Mesenchymal stem cell (in vitro differentiated cells and primary cell): ENCODE measurements around the gene FNBP1.
"Not testable (repeated sequence)": the region's sequence is repeated elsewhere in the genome, so short reads cannot be mapped to it uniquely, and the experiment has no call there.

ENCODE experiments used
- DNase-seq: peaks from one replicate; pipeline ENCODE4 v3.0.0-alpha.2; 2013
- H2AFZ ChIP-seq: one replicate; pipeline ENCODE4 v1.6.1; 2013; ENCODE audit warnings: low read depth, mild to moderate bottlenecking, control low read depth, inconsistent platforms, low read length, moderate library complexity
- H2AK5ac ChIP-seq: 2 replicates; pipeline ENCODE4 v1.6.1; 2013; ENCODE audit warnings: low read length, moderate library complexity, mild to moderate bottlenecking, inconsistent platforms; ENCODE audit not compliant: severe bottlenecking
- H2BK120ac ChIP-seq: one replicate; pipeline ENCODE4 v1.6.1; 2013; ENCODE audit warnings: low read depth, mild to moderate bottlenecking, inconsistent platforms, low read length, moderate library complexity
- H2BK12ac ChIP-seq, 2 experiments: one replicate each; pipeline ENCODE4 v1.6.1; 2013; ENCODE audit warnings: inconsistent platforms in 2 of 2, low read length in 2 of 2, mild to moderate bottlenecking in 2 of 2, moderate library complexity in 2 of 2, control low read depth in 1 of 2
- H2BK15ac ChIP-seq: one replicate; pipeline ENCODE4 v1.6.1; 2013; ENCODE audit warnings: mild to moderate bottlenecking, low read depth, inconsistent platforms; ENCODE audit not compliant: poor library complexity, severe bottlenecking
- H2BK5ac ChIP-seq: 2 replicates; pipeline ENCODE4 v1.6.1; 2013; ENCODE audit warnings: low read depth, mild to moderate bottlenecking, low read length, control low read depth, inconsistent platforms; ENCODE audit not compliant: poor library complexity, severe bottlenecking
- H3K14ac ChIP-seq, 2 experiments: one replicate each; pipeline ENCODE4 v1.6.1; 2013; ENCODE audit warnings: inconsistent platforms in 2 of 2, low read length in 2 of 2, control low read depth in 1 of 2, mild to moderate bottlenecking in 1 of 2, moderate library complexity in 1 of 2
- H3K18ac ChIP-seq, 2 experiments: one replicate each; pipeline ENCODE4 v1.6.1; 2013; ENCODE audit warnings: inconsistent platforms in 2 of 2, low read length in 2 of 2, control low read depth in 1 of 2, low read depth in 1 of 2, mild to moderate bottlenecking in 1 of 2
- H3K23ac ChIP-seq, 2 experiments: one replicate each; pipeline ENCODE4 v1.6.1; 2013; ENCODE audit warnings: inconsistent platforms in 2 of 2, low read length in 2 of 2, mild to moderate bottlenecking in 2 of 2, moderate library complexity in 2 of 2, control low read depth in 1 of 2
- H3K27ac ChIP-seq: 2 replicates; pipeline ENCODE4 v1.5.1; 2013; ENCODE audit warnings: mild to moderate bottlenecking, moderate library complexity, low read length, control low read depth, inconsistent platforms; ENCODE audit not compliant: poor library complexity, severe bottlenecking
- H3K27me3 ChIP-seq, 2 experiments: 2 replicates each; pipeline versions ENCODE4 v1.6.1 to v1.7.0; 2013; ENCODE audit warnings: low read length in 2 of 2, mild to moderate bottlenecking in 2 of 2, moderate library complexity in 2 of 2, control low read depth in 1 of 2, inconsistent platforms in 1 of 2; ENCODE audit not compliant: control insufficient read depth in 1 of 2, insufficient read depth in 1 of 2
- H3K36me3 ChIP-seq, 2 experiments: 2 replicates each; pipeline versions ENCODE4 v1.6.1 to v1.7.0; 2013; ENCODE audit warnings: low read length in 2 of 2, control low read depth in 1 of 2, inconsistent platforms in 1 of 2, low read depth in 1 of 2, mild to moderate bottlenecking in 1 of 2; ENCODE audit not compliant: insufficient read depth in 2 of 2, control insufficient read depth in 1 of 2
- H3K4ac ChIP-seq, 2 experiments: one replicate each; pipeline ENCODE4 v1.6.1; 2013; ENCODE audit warnings: inconsistent platforms in 2 of 2, low read length in 2 of 2, mild to moderate bottlenecking in 2 of 2, moderate library complexity in 2 of 2, control low read depth in 1 of 2, low read depth in 1 of 2
- H3K4me1 ChIP-seq: 2 replicates; pipeline ENCODE4 v1.6.1; 2013; ENCODE audit warnings: low read depth, low read length, control low read depth; ENCODE audit not compliant: control insufficient read depth, insufficient read depth
- H3K4me2 ChIP-seq: 2 replicates; pipeline ENCODE4 v1.6.1; 2013; ENCODE audit warnings: low read length, mild to moderate bottlenecking, inconsistent platforms; ENCODE audit not compliant: poor library complexity, severe bottlenecking
- H3K4me3 ChIP-seq, 2 experiments: 2 replicates each; pipeline versions ENCODE4 v1.5.1 to v1.7.0; 2013; ENCODE audit warnings: low read length in 2 of 2, mild to moderate bottlenecking in 2 of 2, control low read depth in 1 of 2, low read depth in 1 of 2; ENCODE audit not compliant: insufficient read depth in 1 of 2
- H3K79me1 ChIP-seq: replicated peaks from 2 replicates; pipeline ENCODE4 v1.6.1; 2013; ENCODE audit warnings: mild to moderate bottlenecking, control low read depth, low read length, inconsistent platforms; ENCODE audit not compliant: poor library complexity, severe bottlenecking
- H3K9ac ChIP-seq: 2 replicates; pipeline ENCODE4 v1.7.0; 2013; ENCODE audit warnings: mild to moderate bottlenecking, low read length, moderate library complexity
- H3K9me3 ChIP-seq: 2 replicates; pipeline ENCODE4 v1.7.0; 2013; ENCODE audit warnings: mild to moderate bottlenecking, low read length; ENCODE audit not compliant: control insufficient read depth
- H4K8ac ChIP-seq: one replicate; pipeline ENCODE4 v1.6.1; 2013; ENCODE audit warnings: inconsistent platforms, mild to moderate bottlenecking, low read length, moderate library complexity
- H4K91ac ChIP-seq: one replicate; pipeline ENCODE4 v1.6.1; 2013; ENCODE audit warnings: mild to moderate bottlenecking, low read length, inconsistent platforms
- WGBS: methylation state at CpG from one replicate; pipeline ENCODE4 v1.1.7; 2013; ENCODE audit warnings: mixed read lengths; 5-methylcytosine and 5-hydroxymethylcytosine counted together

FNBP1 gene

DNA sequence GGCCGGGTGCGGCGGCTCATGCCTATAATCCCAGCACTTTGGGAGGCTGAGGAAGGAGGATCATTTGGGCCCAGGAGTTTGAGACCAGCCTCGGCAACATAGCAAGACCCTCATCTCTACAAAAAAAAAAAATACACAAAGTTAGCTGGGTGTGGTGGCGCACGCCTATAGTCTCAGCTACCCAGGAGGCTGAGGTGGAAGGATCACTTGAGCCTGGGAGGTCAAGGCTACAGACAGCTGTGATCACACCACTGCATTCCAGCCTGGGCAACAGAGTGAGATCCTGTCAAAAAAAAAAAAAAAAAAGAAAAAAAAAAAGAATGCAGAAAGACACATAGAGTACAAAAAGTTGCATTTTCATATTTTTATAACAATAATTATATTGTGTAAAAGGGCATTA is 36.0 kb downstream of the FNBP1 start:
- H3K4me2 ChIP-seq, H3K27ac ChIP-seq, H2AFZ ChIP-seq, H2BK5ac ChIP-seq, H3K4me1 ChIP-seq, H2AK5ac ChIP-seq, H4K91ac ChIP-seq, DNase-seq, H3K14ac ChIP-seq, H2BK15ac ChIP-seq, H3K9ac ChIP-seq, H2BK12ac ChIP-seq, H3K18ac ChIP-seq, H3K36me3 ChIP-seq, H3K27me3 ChIP-seq, H4K8ac ChIP-seq, H3K4ac ChIP-seq, H3K4me3 ChIP-seq, H3K23ac ChIP-seq, H3K9me3 ChIP-seq, H2BK120ac ChIP-seq: not testable (repeated sequence)
- peaks cover 14% of the 10 kb centered on the region for H3K79me1 ChIP-seq
- WGBS = 100% methylated on average over 3 of the region's 6 CpGs

DNA sequence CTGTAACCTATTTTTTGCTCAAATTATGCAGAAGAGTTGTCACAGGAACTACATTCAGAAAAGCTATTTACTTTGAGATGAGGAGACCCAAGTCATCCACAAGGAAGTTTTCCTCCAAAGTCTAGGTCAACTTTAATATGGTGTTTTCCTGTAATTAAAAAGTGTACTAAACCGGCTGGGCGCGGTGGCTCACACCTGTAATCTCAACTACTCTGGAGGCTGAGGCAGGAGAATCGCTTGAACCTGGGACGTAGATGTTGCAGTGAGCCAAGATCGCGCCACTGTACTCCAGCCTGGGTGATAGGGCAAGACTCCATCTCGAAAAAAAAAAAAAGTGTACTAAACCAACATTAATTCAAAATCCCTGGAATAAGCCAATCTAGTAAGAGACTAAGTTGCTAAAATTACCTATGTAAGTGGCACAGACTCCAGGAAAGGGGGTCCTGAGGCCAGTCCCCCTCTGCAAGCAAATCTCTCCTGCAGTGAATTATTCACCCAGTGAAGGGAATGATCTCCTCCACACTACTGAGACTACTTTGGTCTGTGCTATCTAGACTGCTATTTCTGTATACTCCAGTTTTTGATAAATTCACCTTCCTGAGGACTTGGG is 38.9 kb downstream of the FNBP1 start:
- no peak overlapping the region for H3K27ac ChIP-seq
- H3K79me1 ChIP-seq = peaks cover 9% of the 10 kb centered on the region
- H2BK5ac ChIP-seq = no peak overlapping the region
- no peak overlapping the region for H4K91ac ChIP-seq
- H2BK12ac ChIP-seq = no peak overlapping the region
- H3K4me1 ChIP-seq = no peaks in the 10 kb centered on the region
- no peak overlapping the region for H3K23ac ChIP-seq
- H3K9ac ChIP-seq = no peak overlapping the region
- no peaks in the 10 kb centered on the region for H3K36me3 ChIP-seq
- no peak overlapping the region for H3K4ac ChIP-seq
- no peak overlapping the region for H2BK120ac ChIP-seq
- no peak overlapping the region for H2AFZ ChIP-seq
- H3K4me3 ChIP-seq = no peak overlapping the region
- no peak for DNase-seq
- no peak overlapping the region for H2AK5ac ChIP-seq
- H3K4me2 ChIP-seq = no peak overlapping the region
- H3K18ac ChIP-seq = no peak overlapping the region
- no peak overlapping the region for H3K14ac ChIP-seq
- no peak overlapping the region for H2BK15ac ChIP-seq
- H3K9me3 ChIP-seq = no peaks in the 10 kb centered on the region
- 88% methylated on average over 8 of the region's 8 CpGs for WGBS
- H3K27me3 ChIP-seq = no peaks in the 10 kb centered on the region
- H4K8ac ChIP-seq = no peak overlapping the region

DNA sequence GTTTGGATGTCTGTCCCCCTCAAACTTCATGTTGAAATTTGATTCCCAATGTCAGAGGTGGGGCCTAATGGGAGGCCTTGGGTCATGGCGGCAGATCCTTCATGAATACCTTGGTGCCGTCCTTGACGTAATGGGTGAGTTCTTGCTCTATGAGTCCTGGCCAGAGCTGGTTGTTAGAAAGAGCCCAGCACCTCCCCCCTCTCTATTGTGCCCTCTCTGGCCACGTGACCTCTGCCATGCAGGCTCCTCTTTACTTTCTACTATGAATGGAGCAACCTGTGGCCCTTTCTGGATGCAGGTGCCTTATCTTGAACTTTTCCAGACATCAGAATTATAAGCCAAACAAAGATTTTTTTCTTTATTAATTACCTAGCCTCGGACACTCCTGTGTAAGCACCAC is 40.7 kb downstream of the FNBP1 start:
- H3K27me3 ChIP-seq = no peaks in the 10 kb centered on the region
- H2BK15ac ChIP-seq = no peak overlapping the region
- no peak overlapping the region for H3K14ac ChIP-seq
- H2AK5ac ChIP-seq = no peak overlapping the region
- no peak overlapping the region for H2BK120ac ChIP-seq
- H3K4ac ChIP-seq = no peak overlapping the region
- H3K18ac ChIP-seq = no peak overlapping the region
- H3K79me1 ChIP-seq = peaks cover 8% of the 10 kb centered on the region
- no peak overlapping the region for H4K91ac ChIP-seq
- no peaks in the 10 kb centered on the region for H3K4me1 ChIP-seq
- no peak overlapping the region for H3K23ac ChIP-seq
- no peaks in the 10 kb centered on the region for H3K9me3 ChIP-seq
- H2AFZ ChIP-seq = no peak overlapping the region
- no peak for DNase-seq
- H3K4me3 ChIP-seq = no peak overlapping the region
- no peak overlapping the region for H2BK12ac ChIP-seq
- no peak overlapping the region for H3K4me2 ChIP-seq
- no peak overlapping the region for H3K27ac ChIP-seq
- no peak overlapping the region for H2BK5ac ChIP-seq
- no peak overlapping the region for H4K8ac ChIP-seq
- no peak overlapping the region for H3K9ac ChIP-seq
- 99% methylated on average over 5 of the region's 5 CpGs for WGBS
- no peaks in the 10 kb centered on the region for H3K36me3 ChIP-seq

DNA sequence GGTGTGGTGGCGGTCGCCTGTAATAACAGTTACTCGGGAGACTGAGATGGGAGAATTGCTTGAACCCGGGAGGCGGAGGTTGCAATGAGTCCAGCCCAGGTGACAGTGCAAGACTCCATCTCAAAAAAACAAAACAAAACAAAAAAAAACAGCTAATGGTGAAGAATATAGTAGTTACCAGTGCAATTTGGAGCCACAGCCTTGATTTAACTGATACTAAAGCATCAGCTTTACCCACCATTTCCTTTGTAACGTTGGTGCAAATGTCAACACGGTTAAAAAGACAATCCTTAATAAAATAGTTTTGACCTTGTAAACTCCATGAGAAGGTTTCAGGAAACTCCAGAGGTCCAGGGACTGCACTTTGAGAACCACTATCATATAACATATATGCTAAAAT is 41.8 kb downstream of the FNBP1 start:
- no peak overlapping the region for H2BK12ac ChIP-seq
- H3K27ac ChIP-seq = no peak overlapping the region
- no peak overlapping the region for H3K4ac ChIP-seq
- no peaks in the 10 kb centered on the region for H3K9me3 ChIP-seq
- no peak overlapping the region for H2BK5ac ChIP-seq
- no peak overlapping the region for H2AK5ac ChIP-seq
- H3K79me1 ChIP-seq = peaks cover 10% of the 10 kb centered on the region
- no peak overlapping the region for H3K9ac ChIP-seq
- no peak overlapping the region for H3K14ac ChIP-seq
- H3K36me3 ChIP-seq = no peaks in the 10 kb centered on the region
- no peak overlapping the region for H2BK15ac ChIP-seq
- H3K4me3 ChIP-seq = no peak overlapping the region
- H3K4me1 ChIP-seq = no peaks in the 10 kb centered on the region
- WGBS = 100% methylated on average over 4 of the region's 7 CpGs
- H3K23ac ChIP-seq = no peak overlapping the region
- H3K27me3 ChIP-seq = no peaks in the 10 kb centered on the region
- H3K18ac ChIP-seq = no peak overlapping the region
- no peak overlapping the region for H4K91ac ChIP-seq
- H2BK120ac ChIP-seq = no peak overlapping the region
- no peak overlapping the region for H3K4me2 ChIP-seq
- DNase-seq = no peak
- no peak overlapping the region for H4K8ac ChIP-seq
- H2AFZ ChIP-seq = no peak overlapping the region
